IPS-NIHi7 (cell line): ENCODE data around the gene C12orf76.
"Not testable (repeated sequence)": the region's sequence is repeated elsewhere in the genome, so short reads cannot be mapped to it uniquely, and the experiment has no call there.

Source experiments
- DNase-seq: peaks from one replicate; pipeline ENCODE4 v3.0.0; 2012; ENCODE audit warnings: mixed read lengths; ENCODE audit errors: extremely low spot score

The C12orf76 gene

DNA sequence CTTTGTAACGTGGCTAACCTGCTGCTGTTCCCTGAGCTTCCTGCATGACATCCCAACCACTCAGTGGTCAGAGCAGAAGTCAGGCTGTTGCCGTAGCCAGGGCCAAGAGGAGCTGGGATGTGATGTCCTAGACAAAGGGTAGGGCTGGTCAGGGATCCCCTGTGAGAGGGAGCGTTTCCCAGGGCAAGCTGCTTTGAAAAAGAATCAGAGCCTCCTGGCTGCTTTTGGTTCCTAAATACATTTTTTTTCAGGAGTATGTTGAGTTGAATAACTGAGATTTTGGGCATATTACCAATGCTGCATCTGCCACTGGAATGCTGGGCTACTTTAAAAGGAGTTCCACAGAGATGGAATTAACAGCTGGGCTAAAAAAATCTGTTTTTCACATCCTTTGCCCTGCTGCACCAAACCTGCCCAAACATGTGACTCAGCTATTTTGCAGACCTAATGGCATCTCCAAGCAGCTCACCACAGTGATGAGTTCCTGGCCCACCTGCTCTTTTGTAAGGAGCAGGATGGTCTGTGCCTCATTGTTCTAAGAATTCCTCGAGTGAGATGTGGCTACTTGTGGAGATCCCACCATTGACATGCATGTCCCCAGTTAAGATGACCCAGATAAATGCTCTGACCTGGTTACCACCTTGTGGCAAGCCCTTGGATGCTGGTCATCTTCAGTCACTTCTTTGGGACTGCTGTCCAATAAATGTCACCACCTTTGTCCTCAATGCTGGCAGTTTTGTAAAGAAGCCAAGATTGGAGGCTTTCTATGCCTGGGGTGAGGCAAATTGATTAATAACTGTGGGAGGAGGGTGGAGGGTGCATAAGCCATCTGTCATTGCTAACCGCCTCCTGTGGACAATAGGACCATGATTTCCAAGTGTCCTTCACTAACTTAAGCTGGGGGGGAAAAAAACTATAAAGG lies 25.0 kb downstream of the C12orf76 start:
- DNase-seq: no peak

DNA sequence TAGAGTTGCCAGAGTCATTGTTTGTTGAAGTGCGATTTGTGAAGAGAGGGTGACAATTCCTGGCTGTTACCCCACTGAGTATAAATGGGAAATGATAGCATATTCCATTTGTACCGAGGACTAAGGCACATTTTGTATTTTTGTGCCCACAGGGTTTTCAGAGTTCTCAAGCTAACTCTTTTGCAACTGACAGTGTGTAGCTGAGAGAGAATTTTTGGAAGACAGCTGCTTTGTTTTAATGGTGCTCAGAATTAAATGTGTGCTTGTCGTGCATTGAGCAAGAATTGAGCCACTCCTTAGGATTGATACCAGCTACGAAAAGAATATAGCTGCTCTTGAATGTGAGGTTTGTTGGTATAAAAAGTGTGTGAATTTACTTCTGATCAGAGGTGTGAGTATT lies 27.4 kb downstream of the C12orf76 start:
- no peak for DNase-seq

- no peak for DNase-seq
Measured at GRCh38 chr12:110015132-110015531, 33.2 kb downstream of the C12orf76 start.

DNA sequence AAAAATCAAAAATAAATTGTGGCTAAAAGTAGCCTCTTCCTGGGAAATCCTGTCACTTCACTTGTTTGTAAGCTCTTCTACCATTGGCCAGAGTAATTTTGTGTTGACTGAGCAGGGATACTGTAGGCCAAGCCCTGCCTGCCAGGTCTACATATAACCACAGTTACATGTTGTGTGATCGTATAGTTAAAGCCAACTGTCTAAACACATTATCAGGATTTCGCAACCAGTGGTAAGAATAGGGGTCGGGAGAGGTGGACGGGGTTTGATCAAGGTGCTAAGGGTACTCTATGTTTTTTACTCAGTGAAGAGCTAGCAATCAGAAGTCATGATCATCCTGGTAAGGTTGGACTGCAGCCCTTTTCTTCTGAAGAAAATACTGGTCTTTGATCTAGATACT lies 35.7 kb downstream of the C12orf76 start:
- no peak for DNase-seq

DNA sequence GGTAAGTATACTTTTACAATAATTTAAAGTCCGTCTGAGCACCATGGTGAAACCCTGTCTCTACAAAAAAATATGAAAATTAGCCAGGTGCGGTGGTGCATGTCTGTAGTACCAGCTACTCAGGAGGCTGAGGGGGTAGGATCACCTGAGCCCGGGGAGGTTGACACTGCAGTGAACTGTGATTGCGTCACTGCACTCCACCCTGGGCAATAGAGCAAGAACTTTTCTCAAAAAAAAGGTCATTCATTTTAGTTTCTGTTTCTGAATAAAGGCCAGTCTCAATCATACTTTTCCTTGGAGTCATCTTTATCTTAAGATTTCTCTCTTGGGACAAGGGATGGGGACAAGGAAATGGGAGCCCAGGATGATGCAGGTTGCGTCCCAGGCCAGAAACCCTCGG lies 36.2 kb downstream of the C12orf76 start:
- no peak for DNase-seq

DNA sequence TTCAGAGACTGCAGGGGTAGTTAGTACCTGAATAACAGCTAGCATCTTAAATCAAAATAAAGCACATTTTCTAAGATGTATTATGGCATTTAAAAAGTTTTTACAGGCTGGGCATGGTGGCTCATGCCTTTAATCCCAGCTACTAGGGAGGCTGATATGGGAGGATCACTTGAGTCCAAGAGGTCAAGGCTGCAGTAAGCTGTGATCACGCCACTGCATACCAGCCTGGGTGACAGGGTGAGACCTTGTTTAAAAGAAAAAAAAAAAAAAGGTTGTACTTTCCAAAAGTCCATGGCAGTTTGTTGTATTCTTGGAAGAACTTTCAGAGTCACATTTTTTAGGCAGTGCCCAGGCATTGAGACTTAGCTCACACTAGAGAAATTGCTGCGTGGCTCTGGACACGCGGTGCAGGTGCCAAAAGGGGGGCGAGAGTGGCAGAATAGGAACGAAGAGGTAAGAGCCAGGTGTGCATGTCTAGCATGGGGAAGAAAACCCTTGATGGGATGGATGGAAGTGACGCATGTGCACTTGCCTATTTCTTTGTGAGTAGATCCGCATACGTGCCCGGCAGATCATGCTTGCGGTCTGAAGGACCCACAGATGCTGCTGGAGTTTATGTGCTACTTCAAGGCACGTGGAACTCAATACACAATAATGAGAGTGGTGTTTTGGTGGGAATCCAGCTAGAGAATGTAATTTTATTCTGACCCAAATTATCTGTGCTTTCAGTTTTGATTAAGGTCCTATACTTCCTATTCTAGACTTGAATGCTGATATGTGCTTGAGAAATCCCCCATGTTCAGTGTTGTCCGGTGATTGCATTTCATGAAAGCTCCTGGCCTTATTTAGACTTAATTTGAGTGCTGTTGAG lies 37.2 kb downstream of the C12orf76 start:
- DNase-seq: no peak

DNA sequence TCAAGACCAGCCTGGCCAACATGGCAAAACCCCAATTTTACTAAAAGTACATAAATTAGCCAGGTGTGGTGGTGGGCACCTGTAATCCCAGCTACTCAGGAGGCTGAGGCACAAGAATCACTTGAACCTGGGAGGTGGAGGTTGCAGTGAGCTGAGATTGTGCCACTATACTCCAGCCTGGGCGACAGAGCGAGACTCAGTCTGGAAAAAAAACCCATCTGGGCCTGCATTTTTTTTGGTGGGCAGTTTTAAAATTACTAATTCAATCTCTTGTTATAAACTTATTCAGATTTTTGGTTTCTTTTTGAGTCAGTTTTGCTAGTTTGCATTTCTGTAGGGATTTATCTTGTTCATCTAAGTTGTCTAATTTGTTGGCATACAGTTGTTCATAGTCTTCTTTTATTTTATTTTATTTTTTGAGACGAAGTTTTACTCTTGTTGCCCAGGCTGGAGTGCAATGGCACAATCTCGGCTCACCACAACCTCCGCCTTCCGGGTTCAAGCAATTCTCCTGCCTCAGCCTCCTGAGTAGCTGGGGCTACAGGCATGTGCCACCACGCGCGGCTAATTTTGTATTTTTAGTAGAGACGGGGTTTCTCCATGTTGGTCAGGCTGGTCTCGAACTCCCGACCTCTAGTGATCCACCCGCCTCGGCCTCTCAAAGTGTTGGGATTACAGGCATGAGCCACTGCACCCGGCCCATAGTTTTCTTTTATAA lies 39.5 kb downstream of the C12orf76 start:
- DNase-seq: not testable (repeated sequence)

DNA sequence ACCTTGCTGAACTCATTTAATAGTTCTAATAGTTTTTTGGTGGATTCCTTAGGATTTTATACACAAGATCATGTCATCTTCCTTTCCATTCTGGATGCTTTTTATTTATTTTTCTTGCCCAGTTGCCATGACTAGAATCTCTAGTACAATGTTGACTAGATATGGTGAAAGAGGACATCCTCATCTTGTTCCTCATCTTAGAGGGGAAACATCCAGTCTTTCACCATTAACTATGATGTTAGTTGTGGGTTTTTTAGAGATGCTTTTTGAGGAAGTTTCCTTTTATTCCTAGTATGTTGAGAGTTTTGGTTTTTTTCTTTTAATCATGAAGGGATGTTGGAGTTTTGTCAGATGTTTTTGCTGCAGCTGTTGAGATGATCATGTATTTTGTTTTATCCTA lies 40.4 kb downstream of the C12orf76 start:
- DNase-seq: no peak

- no peak for DNase-seq
Measured at GRCh38 chr12:110006115-110006514, 42.2 kb downstream of the C12orf76 start.

- no peak for DNase-seq
Measured at GRCh38 chr12:110005319-110005973, 42.9 kb downstream of the C12orf76 start.

DNA sequence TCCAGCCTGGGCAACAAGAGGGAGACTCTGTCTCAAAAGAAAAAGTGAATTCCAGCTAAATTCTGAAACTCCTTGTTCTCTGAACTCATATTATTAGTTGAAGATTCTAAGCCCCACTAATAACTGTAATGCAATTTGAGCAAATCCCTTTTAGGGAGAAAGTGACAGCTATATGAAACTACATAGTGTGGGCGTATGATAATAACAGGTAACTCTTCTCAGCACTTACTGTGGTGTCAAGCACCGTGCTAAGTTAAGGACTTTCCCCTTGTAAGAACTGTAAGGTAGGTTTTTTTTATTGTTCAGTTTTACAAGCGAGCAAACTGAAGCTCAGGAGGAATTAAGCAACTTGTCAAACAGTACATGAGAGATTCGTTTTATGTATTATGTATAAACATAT lies 43.7 kb downstream of the C12orf76 start:
- no peak for DNase-seq

GRCh38 chr12:110002676-110003515 lies 45.4 kb downstream of the C12orf76 start:
- no peak for DNase-seq

GRCh38 chr12:110001596-110001995 lies 46.7 kb downstream of the C12orf76 start:
- no peak for DNase-seq

DNA sequence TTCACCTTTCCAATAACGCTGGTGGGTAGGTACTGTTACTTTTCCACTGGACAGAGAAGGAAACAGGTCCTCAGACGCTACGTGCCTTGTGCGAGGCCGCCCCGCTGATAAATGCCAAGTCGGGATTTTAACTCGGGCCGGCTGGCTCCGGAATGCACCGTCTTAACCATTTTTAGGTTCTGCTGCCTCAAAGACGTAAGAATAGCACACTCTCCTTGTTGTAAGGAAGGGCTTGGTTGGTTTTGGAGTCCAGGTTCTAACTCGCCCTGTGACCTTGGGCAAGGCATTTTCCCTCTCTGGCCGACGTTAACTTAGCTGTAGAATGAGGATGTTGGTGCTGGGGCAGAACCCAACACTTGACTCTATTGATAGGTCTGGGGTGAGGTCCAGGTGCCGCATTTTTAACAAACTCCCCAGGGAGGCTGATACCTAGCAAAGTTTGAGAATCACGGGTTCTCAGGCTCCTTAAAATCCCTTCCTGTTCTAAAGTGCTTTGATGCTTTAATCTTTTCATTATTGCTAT lies 48.3 kb downstream of the C12orf76 start:
- no peak for DNase-seq

GRCh38 chr12:109999649-109999971 lies 48.7 kb downstream of the C12orf76 start:
- no peak for DNase-seq

GRCh38 chr12:109998904-109999648 lies 49.2 kb downstream of the C12orf76 start, which contains the start of gene ANKRD13A:
Gene ANKRD13A, plus strand, starts transcription at chr12:109999430. Its CDS starts 259 bp downstream, at chr12:109999689.
- peak; percentile 90 for DNase-seq

GRCh38 chr12:109998241-109998903 lies 50.0 kb downstream of the C12orf76 start:
- DNase-seq: no peak

- no peak for DNase-seq
Measured at GRCh38 chr12:109997393-109997792, 50.9 kb downstream of the C12orf76 start.

GRCh38 chr12:109996483-109996853 lies 51.9 kb downstream of the C12orf76 start:
- no peak for DNase-seq
